NCI-H1092 treated with DMSO at 0.1 percent for 48 hours (cell line): ENCODE data around the gene TNPO2.

Experiments used
- DNase-seq: peaks from one replicate; lab custom pipeline; 2025; lab: John Stamatoyannopoulos, UW

TNPO2 gene

DNA sequence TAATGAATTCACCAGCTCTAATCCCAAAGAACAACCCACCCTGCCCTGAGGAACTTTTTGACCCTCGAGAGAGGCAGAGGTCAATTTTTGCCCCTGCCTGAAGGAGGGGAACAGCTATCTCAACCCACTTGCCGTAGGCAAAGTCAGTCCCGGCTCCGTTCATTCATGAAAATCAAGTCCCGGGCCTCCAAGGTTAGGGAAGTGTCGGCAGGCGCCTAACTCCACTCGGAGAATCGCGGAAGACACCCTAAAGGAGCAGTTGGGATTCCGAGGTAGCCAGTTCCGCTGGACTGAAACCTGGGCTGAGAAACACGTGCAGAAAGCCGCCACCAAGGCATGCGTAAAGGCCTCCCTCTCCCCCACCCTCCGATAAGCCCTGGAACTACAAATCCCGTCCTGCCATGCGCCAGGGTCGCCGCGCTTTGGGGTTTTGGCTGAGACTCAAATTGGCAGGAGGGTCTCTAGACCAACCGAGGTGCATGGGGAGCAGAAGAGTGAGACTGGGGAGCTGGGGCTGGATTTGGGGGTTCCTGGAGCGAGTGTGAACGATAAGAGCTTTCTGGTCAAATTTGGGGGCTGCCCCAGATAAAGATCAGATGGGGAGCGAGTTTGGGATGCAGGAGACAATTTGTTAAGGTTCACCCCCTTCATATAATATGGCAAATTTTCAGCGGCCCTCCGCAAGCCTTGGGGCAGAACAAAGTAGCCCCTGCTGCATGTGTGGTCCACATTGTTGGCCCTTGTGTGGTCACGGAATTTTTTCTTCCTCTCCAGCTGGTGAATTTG is at the start of gene TNPO2:
TNPO2 (minus strand) TSS at position 292 of the 786 bp plus-strand sequence. CDS start 2,955 bp downstream, outside the sequence.
- DNase-seq, result peak; percentile 69

DNA sequence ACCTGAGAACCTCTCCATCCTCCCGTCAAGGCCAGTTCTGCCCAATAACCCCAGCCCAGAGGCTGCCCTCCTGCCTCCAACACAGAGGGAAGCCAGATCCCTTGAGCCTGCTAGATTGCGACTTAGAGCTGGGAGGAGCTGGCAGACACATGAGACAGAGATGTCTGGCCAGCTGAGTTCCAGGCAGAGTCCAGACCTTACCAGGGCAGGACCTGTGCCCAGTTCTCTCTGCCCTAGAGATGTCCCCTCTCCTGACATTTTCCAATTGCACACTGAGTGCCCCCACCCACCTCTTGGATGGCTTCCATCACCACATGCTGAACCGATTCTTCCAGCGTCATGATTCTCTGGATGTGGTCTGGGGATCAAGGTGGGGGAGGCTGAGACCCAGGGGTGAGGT is 48.6 kb upstream of the TNPO2 start:
- DNase-seq, result no peak

DNA sequence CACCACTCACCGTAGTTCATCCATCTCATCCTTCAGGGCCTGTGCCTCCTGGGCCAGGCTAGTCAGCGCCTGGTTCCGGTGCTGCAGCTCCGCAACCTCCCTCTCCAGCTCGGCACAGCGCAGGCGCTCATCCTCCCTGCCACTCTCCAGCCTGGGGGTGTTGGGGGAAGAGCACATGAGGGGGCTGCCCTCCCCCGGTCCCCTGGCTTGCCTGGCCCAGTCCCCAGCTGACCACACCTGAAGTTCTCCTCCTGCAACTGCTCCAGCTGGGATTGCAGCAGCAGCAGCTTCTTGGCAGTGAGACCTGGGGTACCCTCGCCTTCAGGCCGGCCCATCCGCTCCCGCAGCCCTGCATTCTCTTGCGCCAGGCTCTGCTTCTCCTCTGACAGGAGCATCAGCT is 47.2 kb upstream of the TNPO2 start:
- no peak for DNase-seq

DNA sequence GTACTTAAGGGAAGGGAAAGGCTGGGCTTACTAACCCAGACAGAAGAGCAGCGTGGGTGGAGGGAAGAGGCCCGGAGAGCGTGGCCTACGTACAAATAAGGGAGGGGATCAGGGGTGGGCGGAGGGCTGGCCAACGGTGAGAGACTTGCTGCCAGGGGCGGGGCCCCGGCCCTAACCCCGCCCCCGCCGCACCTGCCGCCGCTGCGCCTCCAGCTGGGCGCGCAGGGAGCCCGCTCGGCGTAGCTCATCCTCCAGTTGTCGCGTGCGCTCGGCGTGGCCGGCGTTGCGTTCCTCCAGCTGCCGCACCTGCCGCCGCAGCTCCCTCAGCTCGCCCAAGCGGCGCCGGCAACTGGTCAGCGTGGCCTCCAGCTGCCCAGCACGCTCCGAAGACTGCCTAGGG is 46.0 kb upstream of the TNPO2 start:
- peak; percentile 27 for DNase-seq

DNA sequence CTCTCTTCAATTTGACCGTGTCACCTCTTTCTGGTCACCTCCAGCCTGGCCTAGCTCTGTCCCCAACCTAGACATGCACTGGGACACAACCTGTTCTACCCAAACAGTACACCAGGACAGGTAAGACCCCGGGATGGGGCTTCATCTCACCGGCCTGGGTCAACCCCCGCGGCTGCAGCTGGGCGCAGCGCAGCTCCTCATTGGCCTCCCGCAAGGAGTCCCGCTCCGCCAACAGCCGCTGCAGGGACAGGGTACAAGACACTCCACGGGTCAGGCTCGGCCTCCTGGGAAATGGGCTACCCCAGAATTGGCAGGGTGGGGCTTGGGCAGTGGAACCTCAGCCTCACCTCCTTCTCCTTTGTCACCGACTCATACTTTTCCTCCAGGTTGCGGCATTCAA is 43.9 kb upstream of the TNPO2 start:
- DNase-seq, result no peak

DNA sequence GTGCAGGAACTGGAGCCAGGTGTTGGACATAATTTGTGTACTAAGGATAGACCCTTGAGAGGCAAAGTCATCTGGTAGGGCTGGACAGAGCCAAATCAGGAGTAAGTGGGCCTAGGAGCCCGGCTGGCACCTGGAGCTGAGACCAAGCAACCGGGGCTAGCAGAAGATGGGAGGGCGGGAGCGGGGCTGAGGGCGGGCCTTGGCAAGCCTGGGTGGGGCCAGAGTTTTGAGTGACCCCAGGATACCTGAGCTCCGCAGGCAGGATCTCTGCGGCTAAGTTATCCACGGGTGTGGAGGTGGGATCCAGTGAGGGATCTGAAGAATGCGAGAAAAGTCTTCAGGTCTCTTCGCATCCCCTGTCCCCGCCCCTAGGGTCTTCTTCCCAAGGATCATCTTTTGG is 43.4 kb upstream of the TNPO2 start:
- DNase-seq, result no peak

DNA sequence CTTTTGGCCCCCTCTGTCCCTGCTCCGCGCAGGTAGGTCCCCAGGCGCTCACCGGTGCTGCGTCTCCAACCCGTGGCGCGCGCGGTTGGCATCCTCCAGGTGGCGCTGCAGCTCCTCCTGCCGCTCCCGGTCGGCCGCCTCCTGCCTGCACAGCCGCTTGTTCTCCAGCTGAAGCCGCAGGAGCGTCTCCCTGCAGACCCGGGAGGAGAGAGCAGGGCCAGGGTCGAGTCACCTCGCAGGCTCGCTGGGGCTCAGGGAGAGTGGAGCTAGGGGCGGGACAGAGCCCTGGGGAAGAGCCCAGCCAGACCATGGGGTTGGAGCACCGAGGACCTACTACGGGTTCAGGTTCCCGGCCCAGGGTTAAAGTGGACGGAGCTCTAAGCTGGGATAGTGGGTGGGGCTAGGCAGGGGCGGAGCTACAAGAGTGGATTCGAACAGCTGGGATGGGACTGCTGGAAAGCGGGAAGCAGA is 42.4 kb upstream of the TNPO2 start:
- DNase-seq, result peak; percentile 22

DNA sequence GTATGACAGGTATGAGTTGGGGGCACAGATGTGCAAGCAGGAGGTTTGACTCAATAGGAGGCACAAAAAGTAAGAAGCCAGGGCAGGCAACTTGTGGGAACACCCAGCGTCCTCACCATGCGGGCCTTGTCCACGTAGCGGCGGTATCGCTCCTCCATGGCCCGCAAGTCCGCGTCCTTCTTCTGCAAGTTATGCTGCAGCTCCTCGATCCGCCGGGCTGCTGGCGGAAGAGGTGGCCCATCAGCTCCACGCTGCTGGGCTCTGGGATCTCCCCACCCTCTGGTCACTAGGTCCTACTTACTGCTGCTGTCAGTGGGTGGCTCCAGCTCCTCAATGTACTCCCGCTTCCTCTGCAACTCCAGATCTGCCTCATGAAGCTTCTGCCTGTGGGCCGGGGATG is 41.0 kb upstream of the TNPO2 start:
- no peak for DNase-seq

DNA sequence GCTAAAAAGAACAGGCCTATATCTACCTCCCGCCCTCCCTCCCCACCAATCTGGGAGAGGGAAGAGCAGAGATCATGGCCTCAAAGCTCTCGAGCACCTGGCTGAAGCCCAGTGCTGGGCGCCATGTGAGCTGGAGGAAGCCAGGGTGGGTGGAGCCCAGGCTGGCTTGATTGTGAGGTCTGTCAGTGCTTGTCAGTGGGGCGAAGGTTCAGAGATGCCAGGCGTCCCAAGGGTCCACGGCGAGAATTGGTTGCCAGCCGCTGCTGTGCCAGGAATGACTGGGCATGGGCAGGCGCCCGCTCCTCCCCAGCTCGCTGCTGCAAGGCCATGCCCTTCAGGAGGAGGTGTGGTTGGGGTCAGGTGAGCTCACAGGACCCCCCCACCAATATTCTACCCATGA is 39.4 kb upstream of the TNPO2 start:
- no peak for DNase-seq

DNA sequence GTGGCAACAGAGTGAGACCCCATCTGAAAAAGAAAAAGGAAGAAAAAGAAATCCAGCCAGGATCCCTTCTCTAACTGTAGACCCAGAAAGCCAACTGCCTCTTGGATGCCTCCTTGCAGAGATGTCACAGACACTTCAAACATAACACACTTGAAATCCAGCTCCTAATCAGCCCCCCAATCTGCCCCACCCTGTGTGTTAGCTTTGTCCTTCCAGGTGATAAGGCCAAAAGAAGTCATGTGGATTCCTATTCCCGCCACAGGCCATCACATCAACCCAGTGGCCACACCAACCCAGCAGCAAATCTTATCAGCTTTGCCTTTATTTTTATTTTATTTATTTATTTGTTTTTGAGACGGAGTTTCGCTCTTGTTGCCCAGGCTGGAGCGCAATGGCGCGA is 36.0 kb upstream of the TNPO2 start:
- DNase-seq, result no peak

DNA sequence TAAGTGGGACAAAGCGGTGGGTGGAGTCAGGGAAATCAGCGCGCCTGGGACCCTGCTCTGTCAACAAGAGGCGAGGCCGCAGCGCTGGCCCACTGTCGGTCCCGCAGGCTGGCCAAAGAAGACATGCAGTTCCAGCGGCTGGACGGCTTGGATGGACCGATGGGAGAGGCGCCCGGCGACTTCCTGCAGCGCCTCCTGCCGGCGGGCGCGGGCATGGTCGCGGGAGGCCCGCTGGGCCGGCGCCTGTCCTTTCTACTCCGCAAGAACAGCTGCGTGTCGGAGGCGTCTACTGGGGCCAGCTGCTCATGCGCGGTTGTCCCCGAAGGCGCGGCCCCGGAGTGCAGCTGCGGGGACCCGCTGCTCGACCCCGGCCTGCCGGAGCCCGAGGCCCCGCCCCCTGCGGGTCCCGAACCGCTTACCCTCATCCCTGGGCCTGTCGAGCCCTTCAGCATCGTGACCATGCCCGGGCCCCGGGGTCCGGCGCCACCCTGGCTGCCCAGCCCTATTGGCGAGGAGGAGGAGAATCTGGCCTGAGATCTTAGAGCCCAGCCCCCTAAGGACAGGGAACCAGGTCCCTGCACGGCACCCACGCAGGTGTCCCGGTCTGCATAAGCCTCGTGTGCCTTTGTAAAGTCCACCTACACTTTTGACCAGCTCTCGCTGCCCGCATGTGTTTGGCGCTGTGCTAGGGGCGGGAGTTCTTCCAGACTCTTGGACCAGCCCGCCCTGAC is 34.0 kb upstream of the TNPO2 start:
- peak; percentile 69 for DNase-seq

DNA sequence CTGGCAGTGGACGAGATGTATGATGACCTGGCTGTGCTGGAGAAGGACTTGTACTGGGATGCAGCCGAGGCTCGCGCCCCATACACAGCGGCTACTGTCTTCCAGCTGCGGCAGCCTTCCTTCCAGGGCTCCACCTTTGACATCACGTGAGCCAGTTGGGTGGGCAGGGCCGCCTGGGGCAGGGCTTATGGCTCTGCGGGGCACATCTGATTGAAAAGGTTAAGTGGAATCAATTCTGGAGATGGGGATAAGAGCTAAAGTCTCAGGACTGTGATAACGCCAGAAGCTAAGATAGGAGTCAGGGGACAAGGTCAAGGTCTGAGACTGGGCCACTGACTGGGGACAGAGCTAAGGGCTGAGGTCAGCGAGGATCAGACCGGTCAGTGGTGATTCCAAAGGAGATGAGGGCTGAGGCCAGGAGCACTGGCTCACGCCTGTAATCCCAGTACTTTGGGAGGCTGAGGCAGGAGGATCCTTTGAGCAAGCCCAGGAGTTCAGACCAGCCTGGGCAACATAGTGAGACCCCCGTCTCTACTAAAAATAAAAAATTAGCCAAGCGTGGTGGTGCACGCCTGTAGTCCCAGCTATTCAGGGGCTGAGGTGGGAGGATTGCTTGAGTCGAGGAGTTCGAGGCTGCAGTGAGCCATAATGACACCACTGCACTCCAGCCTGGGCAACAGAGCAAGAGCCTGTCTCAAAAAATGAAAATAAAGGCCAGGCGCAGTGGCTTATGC is 32.6 kb upstream of the TNPO2 start:
- DNase-seq, result no peak

DNA sequence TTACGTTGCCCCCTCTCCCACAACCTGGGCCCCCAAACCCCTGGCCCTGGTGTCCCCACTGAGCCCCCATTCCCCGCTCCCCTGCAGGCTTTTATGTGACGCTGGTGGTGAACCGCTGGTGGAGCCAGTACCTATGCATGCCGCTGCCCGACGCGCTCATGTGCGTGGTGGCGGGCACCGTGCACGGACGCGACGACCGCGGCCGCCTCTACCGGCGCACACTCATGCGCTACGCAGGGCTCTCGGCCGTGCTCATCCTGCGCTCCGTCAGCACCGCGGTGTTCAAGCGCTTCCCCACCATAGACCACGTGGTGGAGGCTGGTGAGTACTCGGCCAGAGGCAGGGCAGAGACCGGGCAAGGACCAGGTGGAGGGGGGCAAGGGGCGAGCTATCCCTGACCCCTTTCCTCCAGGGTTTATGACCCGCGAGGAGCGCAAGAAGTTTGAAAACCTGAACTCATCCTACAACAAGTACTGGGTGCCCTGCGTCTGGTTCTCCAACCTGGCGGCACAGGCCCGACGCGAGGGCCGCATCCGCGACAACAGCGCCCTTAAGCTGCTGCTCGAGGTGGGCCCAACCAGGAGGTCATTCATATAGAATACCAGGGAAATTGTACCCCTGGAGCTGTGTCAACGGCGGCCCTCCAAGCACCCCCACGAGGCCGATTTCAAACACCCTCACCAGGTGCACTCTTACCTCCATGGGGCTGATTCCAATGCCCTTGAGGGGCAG is 30.9 kb upstream of the TNPO2 start:
- no peak for DNase-seq

DNA sequence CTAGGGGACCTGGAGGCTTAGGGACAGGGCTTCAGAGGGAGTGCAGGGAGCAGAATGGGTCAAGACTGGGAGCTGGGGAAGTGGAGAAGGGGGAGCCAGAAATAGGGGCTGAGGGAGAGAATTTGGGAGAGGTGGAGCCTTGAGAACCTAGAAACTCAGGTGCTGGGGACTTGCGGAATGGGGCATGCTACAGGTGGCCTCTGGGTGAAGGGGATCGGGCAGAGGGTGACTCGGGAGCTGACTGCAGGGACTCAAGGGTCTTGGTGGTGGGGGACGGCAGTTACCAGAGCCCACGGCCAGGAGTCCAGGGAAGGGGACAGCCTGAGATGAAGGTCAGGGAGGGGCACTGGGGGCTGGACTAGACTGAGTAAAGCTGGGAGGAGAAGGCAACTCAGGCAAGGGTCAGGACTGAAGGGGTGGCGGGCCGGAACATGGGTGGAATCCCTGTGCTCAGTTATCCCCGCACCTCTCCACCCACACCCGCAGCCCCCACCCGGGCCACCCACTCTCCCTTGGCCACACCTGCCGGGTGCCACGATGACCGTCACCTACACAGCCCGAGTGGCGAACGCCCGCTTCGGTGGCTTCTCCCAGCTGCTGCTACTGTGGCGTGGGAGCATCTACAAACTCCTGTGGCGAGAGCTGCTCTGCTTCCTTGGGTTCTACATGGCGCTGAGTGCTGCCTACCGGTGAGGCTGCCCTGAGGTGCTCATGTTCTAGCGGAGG is 28.5 kb upstream of the TNPO2 start:
- DNase-seq, result no peak

DNA sequence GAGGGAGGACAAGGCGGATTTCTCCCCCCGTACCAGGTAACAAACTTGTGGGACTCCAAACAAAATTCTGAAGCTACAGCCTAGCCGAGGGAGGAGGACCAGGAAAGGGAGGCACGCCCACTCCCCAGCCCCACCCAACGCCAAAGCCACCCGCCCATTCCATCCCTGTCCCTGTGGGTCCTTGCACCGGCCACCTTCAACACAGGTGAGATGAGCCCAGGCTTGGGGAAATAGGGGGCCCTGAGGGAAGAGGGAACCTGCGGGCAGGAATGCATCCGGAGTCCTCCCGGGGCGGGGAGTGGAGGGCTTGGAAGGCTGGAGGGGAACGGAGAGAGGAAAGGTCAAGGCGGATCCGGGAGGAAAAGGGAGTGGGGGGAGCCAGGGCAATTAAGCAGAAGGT is 27.9 kb upstream of the TNPO2 start, which contains the start of gene BEST2:
BEST2 (plus strand) TSS at position 157 of the 400 bp plus-strand sequence. CDS start 802 bp downstream, outside the sequence.
- DNase-seq, result no peak

DNA sequence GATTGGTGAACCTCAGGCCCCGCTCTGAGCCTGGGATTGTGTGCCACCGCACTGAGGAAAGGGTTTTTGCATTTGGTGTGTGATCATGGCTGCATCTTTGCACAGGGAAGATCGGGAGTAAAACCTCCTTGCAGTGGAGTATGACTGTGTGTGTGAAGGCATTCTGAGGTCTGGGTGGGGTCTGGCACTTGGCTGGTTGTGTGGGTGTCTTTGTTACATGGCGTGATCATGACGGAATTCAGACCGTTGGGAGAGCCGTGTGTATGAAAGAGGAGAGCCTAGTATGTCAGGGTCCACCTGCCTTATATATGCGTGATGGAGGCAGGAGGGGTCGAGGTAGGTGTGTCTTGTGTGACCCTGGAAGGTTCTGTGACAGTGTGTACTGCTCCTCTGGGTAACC is 27.1 kb upstream of the TNPO2 start:
- no peak for DNase-seq

DNA sequence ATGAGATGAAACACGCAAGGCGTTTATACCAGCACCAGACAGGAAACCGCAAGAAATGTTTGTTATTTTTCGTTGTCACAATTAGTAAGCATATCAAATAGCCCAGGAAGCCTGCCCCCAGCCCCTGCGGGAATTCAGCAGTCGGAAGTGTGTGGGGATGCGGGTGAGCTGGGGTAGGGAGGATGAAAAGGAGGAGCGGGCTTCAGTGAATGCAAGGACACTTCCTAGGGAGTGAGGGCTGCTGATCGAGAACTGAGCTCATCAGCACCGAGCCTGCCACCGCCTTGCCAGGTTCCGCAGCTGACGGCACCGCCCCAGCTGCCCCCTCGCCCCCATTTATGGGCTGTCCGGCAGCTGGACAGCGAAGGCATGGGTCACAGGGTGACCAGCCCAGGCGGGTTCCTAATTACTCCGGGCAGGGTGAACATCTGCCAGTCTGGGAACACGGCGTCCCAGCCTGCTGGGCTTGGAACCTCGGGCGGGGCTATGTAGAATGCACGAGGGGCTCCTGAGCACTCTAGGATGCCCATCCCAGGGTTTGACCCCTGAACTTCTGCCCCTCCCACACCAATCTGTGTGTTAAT is 26.3 kb upstream of the TNPO2 start:
- DNase-seq, result peak; percentile 3

DNA sequence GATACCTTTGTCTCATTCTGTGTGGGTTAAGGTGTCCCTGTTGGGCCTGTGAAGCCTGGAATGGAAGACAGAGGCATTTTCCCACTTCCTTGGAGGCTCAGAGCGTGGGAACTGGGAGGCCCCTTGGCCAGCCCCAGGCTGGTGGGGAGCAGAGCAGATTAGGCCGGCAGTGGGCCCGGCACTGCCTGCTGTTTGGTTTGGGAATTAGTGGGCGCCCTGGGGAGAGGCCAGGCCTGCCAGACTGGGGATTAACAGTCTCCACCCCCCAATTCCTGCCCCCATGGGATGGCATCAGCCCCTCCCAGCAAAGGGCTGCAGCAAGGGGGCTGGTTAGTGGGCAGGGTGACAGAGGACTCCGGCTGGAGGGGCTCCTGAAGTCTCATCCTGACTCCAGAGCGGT is 24.8 kb upstream of the TNPO2 start:
- no peak for DNase-seq

DNA sequence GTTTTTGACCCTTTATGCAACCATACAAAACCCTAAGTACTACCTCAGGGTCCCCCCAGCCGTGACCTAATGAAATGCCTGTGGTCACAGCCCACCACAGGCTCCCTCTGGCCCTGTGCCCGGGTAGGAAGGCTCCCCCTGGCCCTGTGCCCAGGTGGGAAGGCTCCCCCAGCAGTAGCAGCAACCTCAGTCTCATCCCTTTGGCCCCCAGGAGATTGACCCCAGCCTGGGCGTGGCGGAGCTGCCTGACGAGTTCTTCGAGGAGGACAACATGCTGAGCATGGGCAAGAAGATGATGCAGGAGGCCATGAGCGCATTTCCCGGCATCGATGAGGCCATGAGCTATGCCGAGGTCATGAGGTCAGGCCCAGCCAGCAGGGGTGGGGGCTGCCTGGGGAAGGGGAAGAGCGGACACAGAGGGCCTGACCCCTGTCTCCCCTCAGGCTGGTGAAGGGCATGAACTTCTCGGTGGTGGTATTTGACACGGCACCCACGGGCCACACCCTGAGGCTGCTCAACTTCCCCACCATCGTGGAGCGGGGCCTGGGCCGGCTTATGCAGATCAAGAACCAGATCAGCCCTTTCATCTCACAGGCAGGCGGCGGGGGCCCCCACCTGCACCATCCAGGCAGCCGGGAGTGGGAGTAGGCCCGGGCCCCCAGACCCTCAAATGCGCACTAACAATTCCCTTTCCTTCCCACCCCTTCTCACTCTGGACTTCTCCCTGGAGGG is 21.6 kb upstream of the TNPO2 start:
- DNase-seq, result no peak

DNA sequence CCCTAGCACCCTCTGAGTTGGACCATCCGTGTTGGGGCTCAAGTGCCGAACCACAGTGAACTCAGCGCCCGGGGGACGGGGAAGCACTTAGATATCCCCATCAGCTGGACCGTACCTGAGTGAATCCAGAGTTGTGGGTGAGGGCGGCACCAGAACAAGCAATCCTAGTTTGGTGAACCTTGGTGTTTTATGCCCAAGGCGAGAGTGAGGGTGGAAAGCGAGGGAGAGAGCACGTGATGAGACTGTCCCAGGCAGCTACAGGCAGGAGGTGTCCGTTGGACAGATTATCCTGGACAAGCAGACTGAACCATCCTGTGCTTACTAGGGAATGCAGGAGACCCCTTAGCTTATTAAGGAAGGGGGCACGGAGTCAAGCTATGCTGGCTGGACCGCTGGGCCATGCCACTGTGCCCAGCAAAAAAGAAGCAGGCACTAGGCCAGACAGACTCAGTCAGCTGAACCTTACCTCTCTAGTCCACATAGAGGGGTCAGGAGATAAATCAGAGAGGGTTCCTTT is 14.2 kb upstream of the TNPO2 start:
- DNase-seq, result no peak
